ENCODE data around the gene NAGK.
"Not testable (repeated sequence)": the region's sequence is repeated elsewhere in the genome, so short reads cannot be mapped to it uniquely, and the experiment has no call there.

GRCh38 chr2:71049704-71050360 lies 18.6 kb upstream of the NAGK start:
- not testable (repeated sequence) for TF ChIP-seq EZH2phosphoT487 (IDR thresholded peaks at IDR 0.05; ENCODE audit: low read depth)
- TF ChIP-seq CTCF (IDR thresholded peaks at IDR 0.05; ENCODE audit: low read depth, low read length), result peak; percentile 61
